Adrenal gland (tissue), 5 donors: Measurements from ENCODE around the gene SLC22A12.

Source experiments
- CTCF ChIP-seq, 6 experiments: fragments of 450-650 bp in 4 of 6; fragments of 200-600 bp in 2 of 6; sonication (generic) in 1 of 6; IDR thresholded peaks; 1 replicate in 5 of 6; 2 replicates in 1 of 6; pipeline versions ENCODE4 v1.5.1 to v1.8.0; 2016 to 2021; ENCODE audit warnings: antibody characterized with exemption in 6 of 6, mild to moderate bottlenecking in 2 of 6, moderate library complexity in 1 of 6
- POLR2A ChIP-seq, 2 donors: fragments of 450-650 bp; IDR thresholded peaks; one replicate each; pipeline ENCODE4 v1.6.1; 2017; ENCODE audit warnings: antibody characterized with exemption in 2 of 2, mild to moderate bottlenecking in 2 of 2, moderate library complexity in 1 of 2
- donor health status: DM: no; HTN: no; CAD: no.

GRCh38 chr11:64546176-64546575 lies 44.8 kb upstream of the SLC22A12 start:
- TF ChIP-seq CTCF (IDR thresholded peaks at IDR 0.05) (no peak), POLR2A (IDR thresholded peaks at IDR 0.05) (no peak)
